Left colon (tissue), 2 donors: Measurements from ENCODE around the gene ZBTB7C. TPM values are rescaled to one million over a fixed set of nuclear protein-coding genes. Genes with fewer than 3 reads are reported as not detected.

Experiments
- ATAC-seq: fragments of 200-7000 bp; cut with Tn5 transposase; one replicate; pipeline ENCODE4 v1.9.1; 2020; ENCODE audit warnings: mild to moderate bottlenecking, moderate library complexity
- DNase-seq, 2 donors: peaks; one replicate each; pipeline ENCODE4 v3.0.0-alpha.2; 2020
- intact Hi-C, 2 donors: fragments of 100-400 bp; cut with DNase I in 1 of 2; cut with micrococcal nuclease in 1 of 2; formaldehyde crosslinking; loops; one replicate each; pipeline versions ENCODE4 v1.11.2 to v1.14.0; 2022; cut with DNase I, micrococcal nuclease
- total RNA-seq, 2 donors: library from RNA; stranded (reverse); fragmentation: NEBNext Ultra II Directional; extraction: Animal tissue kit (Norgen Biotek cat#: 25700); gene quantifications; one replicate each; pipeline ENCODE4 v1.2.1, GENCODE V29; 2021
- donor health status: DM: no; HTN: no; CAD: no.
- donor health status: DM: yes; HTN: yes; CAD: no.

Gene ZBTB7C
- total RNA-seq, 2 donors from 2014 or later: 52.1 to 53.4 TPM

- ATAC-seq: no peak
- DNase-seq: no peak
- intact Hi-C loops: no loop called here
Measured at GRCh38 chr18:48249854-48250253, 159.3 kb downstream of the ZBTB7C start.

- no peak for DNase-seq
- intact Hi-C loops: no loop called here
- no peak for ATAC-seq
Measured at GRCh38 chr18:48244530-48244929, 164.7 kb downstream of the ZBTB7C start.

GRCh38 chr18:48238636-48239035, 170.5 kb downstream of the ZBTB7C start:
- intact Hi-C loops: no loop called here
- DNase-seq (no peak), ATAC-seq (no peak)

- DNase-seq: no peak
- ATAC-seq: no peak
- intact Hi-C loops: no loop called here
Measured at GRCh38 chr18:48238206-48238605, 171.0 kb downstream of the ZBTB7C start.

GRCh38 chr18:48236822-48237221, 172.4 kb downstream of the ZBTB7C start:
- intact Hi-C loops: no loop called here
- DNase-seq: no peak
- no peak for ATAC-seq

- DNase-seq: peak; percentile 48 to 79
- intact Hi-C loops: no loop called here
Measured at GRCh38 chr18:48230467-48231113, 178.6 kb downstream of the ZBTB7C start.

GRCh38 chr18:48229552-48229981, 179.6 kb downstream of the ZBTB7C start:
- DNase-seq (no peak), ATAC-seq (no peak)
- intact Hi-C loops: no loop called here

More at GRCh38 chr18:48230467-48231113, 178.6 kb downstream of the ZBTB7C start:
- ATAC-seq: peak; percentile 99

- ATAC-seq (no peak), DNase-seq (no peak)
- intact Hi-C loops: no loop called here
Measured at GRCh38 chr18:48228841-48229240, 180.3 kb downstream of the ZBTB7C start.

GRCh38 chr18:48228301-48228715, 180.9 kb downstream of the ZBTB7C start:
- intact Hi-C loops: no loop called here
- DNase-seq: no peak
- peak; percentile 44 for ATAC-seq

GRCh38 chr18:48227206-48227605, 182.0 kb downstream of the ZBTB7C start:
- DNase-seq (no peak), ATAC-seq (no peak)
- intact Hi-C loops: no loop called here

- no peak for DNase-seq
- no peak for ATAC-seq
- intact Hi-C loops: no loop called here
Measured at GRCh38 chr18:48226401-48226800, 182.8 kb downstream of the ZBTB7C start.

- DNase-seq: peak; percentile 63 to 78
- intact Hi-C loops: no loop called here
Measured at GRCh38 chr18:48222118-48222517, 187.1 kb downstream of the ZBTB7C start.

GRCh38 chr18:48219810-48220499, 189.2 kb downstream of the ZBTB7C start:
- DNase-seq (no peak), ATAC-seq (no peak)
- intact Hi-C loops: no loop called here

More at GRCh38 chr18:48222118-48222517, 187.1 kb downstream of the ZBTB7C start:
- ATAC-seq: peak; percentile 89

GRCh38 chr18:48219037-48219809, 190.0 kb downstream of the ZBTB7C start:
- no peak for ATAC-seq

GRCh38 chr18:48218285-48219022, 190.7 kb downstream of the ZBTB7C start:
- peak; percentile 56 for ATAC-seq
- DNase-seq: no peak
- intact Hi-C loops: no loop called here

More at GRCh38 chr18:48219037-48219809, 190.0 kb downstream of the ZBTB7C start:
- intact Hi-C loops: no loop called here
- no peak for DNase-seq

GRCh38 chr18:48217258-48218250, 191.6 kb downstream of the ZBTB7C start:
- DNase-seq (no peak), ATAC-seq (no peak)
- intact Hi-C loops: no loop called here

GRCh38 chr18:48216639-48217257, 192.4 kb downstream of the ZBTB7C start:
- intact Hi-C loops: no loop called here
- no peak for DNase-seq
- ATAC-seq: peak; percentile 33
